Measurements from ENCODE around the gene CENPA.
"Not testable (repeated sequence)": the region's sequence is repeated elsewhere in the genome, so short reads cannot be mapped to it uniquely, and the experiment has no call there.

Gene CENPA

GRCh38 chr2:26758790-26759321, 27.0 kb upstream of the CENPA start:
- FAIRE-seq, result no peak
- no peak for DNase-seq (ENCODE audit: extremely low spot score, insufficient read length, low read depth)

GRCh38 chr2:26759845-26760244, 26.0 kb upstream of the CENPA start:
- DNase-seq (ENCODE audit: extremely low spot score, insufficient read length, low read depth) (no peak), FAIRE-seq (no peak)

- not testable (repeated sequence) for DNase-seq (ENCODE audit: extremely low spot score, insufficient read length, low read depth); FAIRE-seq
These were observed 24.9 kb upstream of the CENPA start for GRCh38 chr2:26760991-26761390.

- FAIRE-seq (no peak), DNase-seq (ENCODE audit: extremely low spot score, insufficient read length, low read depth) (no peak)
These were observed 22.8 kb upstream of the CENPA start for GRCh38 chr2:26763019-26763418.

- DNase-seq (ENCODE audit: extremely low spot score, insufficient read length, low read depth) (peak; percentile 83), FAIRE-seq (peak; percentile 71)
These were observed 21.6 kb upstream of the CENPA start, which contains the start of gene SLC35F6 for GRCh38 chr2:26764078-26764887. Gene SLC35F6, plus strand, starts transcription at chr2:26764284. Its CDS starts 66 bp downstream, at chr2:26764350.

GRCh38 chr2:26764906-26765305, 20.9 kb upstream of the CENPA start:
- no peak for FAIRE-seq

GRCh38 chr2:26765475-26766200, 20.2 kb upstream of the CENPA start:
- DNase-seq (ENCODE audit: extremely low spot score, insufficient read length, low read depth) (no peak), FAIRE-seq (no peak)

More at GRCh38 chr2:26764906-26765305, 20.9 kb upstream of the CENPA start:
- DNase-seq (ENCODE audit: extremely low spot score, insufficient read length, low read depth), result no peak

GRCh38 chr2:26767129-26767528, 18.7 kb upstream of the CENPA start:
- FAIRE-seq, result no peak
- no peak for DNase-seq (ENCODE audit: extremely low spot score, insufficient read length, low read depth)

- DNase-seq (ENCODE audit: extremely low spot score, insufficient read length, low read depth) (no peak), FAIRE-seq (no peak)
These were observed 17.9 kb upstream of the CENPA start for GRCh38 chr2:26767894-26768487.

GRCh38 chr2:26768759-26769088, 17.1 kb upstream of the CENPA start:
- DNase-seq (ENCODE audit: extremely low spot score, insufficient read length, low read depth) (no peak), FAIRE-seq (no peak)

GRCh38 chr2:26769089-26769761, 16.6 kb upstream of the CENPA start:
- FAIRE-seq, result no peak

GRCh38 chr2:26770986-26771586, 14.8 kb upstream of the CENPA start:
- no peak for DNase-seq (ENCODE audit: extremely low spot score, insufficient read length, low read depth)
- FAIRE-seq, result no peak

More at GRCh38 chr2:26769089-26769761, 16.6 kb upstream of the CENPA start:
- no peak for DNase-seq (ENCODE audit: extremely low spot score, insufficient read length, low read depth)

- no peak for DNase-seq (ENCODE audit: extremely low spot score, insufficient read length, low read depth)
- FAIRE-seq, result no peak
These were observed 13.5 kb upstream of the CENPA start for GRCh38 chr2:26772064-26773001.

GRCh38 chr2:26776195-26776800, 9.6 kb upstream of the CENPA start:
- DNase-seq (ENCODE audit: extremely low spot score, insufficient read length, low read depth), result no peak
- FAIRE-seq, result no peak

- no peak for FAIRE-seq
- DNase-seq (ENCODE audit: extremely low spot score, insufficient read length, low read depth), result no peak
These were observed 7.8 kb upstream of the CENPA start for GRCh38 chr2:26778098-26778497.

- DNase-seq (ENCODE audit: extremely low spot score, insufficient read length, low read depth) (no peak), FAIRE-seq (no peak)
These were observed 7.3 kb upstream of the CENPA start for GRCh38 chr2:26778507-26778906.

GRCh38 chr2:26780203-26780760, 5.6 kb upstream of the CENPA start:
- FAIRE-seq (no peak), DNase-seq (ENCODE audit: extremely low spot score, insufficient read length, low read depth) (no peak)

All from GM18507 (cell line).